Activated effector memory CD4-positive, alpha-beta T cell treated with Interleukin-2 at 50 U/mL for 16 hours (primary cell): ENCODE results near the gene SARM1.
"Not testable (repeated sequence)": the region's sequence is repeated elsewhere in the genome, so short reads cannot be mapped to it uniquely, and the experiment has no call there.

Experiments used
- DNase-seq: peaks from one replicate; pipeline ENCODE4 v3.0.0-alpha.2; 2020

Gene SARM1

GRCh38 chr17:28433721-28434120, 62.2 kb downstream of the SARM1 start:
- no peak for DNase-seq

DNA sequence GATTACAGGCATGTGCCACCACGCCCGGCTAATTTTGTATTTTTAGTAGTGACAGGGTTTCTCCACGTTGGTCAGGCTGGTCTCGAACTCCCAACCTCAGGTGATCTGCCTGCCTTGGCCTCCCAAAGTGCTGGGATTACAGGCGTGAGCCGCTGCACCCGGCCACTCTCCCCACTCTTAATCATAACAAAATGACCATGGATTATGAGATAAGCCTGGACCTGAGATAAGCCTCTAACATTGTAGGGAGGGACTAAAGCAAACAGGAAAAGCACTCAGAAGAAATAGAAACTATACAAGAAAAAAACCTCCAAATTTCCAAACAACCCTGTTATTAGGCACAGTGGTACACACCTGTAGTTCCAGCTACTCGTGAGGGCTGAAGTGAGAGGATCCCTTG, 62.8 kb downstream of the SARM1 start:
- not testable (repeated sequence) for DNase-seq

GRCh38 chr17:28443901-28444638, 72.6 kb downstream of the SARM1 start:
- no peak for DNase-seq

GRCh38 chr17:28446716-28447395, 75.4 kb downstream of the SARM1 start:
- DNase-seq = no peak

DNA sequence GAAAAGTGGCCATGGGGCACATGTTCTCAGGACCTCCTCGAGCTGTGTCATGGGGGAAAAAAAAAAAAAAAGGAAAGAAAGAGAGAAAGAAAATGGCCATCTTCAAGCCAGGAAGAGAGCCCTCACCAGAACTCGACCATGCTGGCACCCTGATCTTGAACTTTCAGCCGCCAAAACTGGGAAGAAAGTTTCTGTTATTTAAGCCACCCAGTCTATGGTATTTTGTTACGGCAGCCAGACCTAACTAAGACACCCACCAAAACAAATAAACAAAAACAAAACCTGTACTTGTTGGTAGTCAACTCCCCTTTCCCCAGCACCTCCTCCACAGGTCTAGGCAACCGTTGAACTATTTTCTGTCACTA, 75.9 kb downstream of the SARM1 start:
- no peak for DNase-seq

- DNase-seq = no peak
These were observed 78.4 kb downstream of the SARM1 start for GRCh38 chr17:28449859-28450258.
